Measurements from ENCODE around the gene TAGLN2. TPM values are rescaled to one million over a fixed set of nuclear protein-coding genes. Genes with fewer than 3 reads are reported as not detected.

Gene TAGLN2
- polyA plus RNA-seq (2013), result 1,272 TPM

DNA sequence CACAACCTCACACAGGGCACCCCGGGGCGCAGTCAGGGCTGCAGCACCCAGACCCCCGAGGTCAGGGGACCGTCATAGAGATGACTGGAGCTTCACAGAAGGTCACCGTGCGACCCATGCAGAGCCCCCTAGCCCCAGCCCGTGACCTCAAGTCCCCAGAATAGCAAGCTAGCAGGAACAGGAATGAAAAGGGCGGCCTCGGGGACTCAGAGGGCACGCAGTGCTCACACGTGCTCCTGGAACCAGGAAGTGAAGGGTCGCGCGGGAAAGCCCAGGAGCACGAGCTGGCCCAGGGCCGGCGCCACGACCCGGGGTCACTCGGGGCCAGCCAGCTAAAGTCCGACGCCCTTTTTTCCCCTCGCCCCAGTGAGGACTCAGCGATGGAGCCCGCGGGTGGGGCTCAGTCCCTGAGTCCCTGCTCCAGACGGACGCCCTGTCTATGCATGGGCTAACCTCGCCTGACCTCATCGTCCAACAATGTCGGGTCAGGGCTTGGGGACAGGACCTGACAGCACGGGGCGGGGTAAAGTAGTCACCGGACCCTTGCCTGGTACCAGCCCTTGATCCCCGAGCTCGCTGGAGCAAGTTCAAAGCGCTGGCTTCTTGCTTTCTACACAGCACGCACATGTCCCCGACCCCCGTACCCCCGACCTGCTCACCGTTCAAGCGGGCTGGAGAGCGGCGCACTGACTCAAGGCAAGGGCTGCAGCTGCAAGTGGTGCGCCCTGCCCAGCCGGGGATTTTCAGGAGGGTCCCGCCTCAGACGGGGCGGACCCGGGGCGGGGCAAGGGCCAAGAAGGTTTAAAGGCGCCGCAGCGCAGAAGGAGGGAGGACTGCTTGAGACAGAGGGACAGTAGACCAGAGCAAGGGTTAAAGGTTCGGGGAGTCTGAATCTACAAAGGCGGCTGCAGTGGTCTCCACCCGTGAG is at the start of gene TAGLN2:
TSS of gene TAGLN2 (minus strand) at position 717 of the 928 bp plus-strand sequence. CDS start 4,998 bp downstream, outside the sequence.
- WGBS (ENCODE audit: insufficient coverage), result under 1% methylated on average over 53 of the region's 58 CpGs
- peaks cover 2 to 12% (median 9%) of the 10 kb centered on the region in 4 experiments for H3K36me3 ChIP-seq (ENCODE audit: control insufficient read depth in 4 of 4, insufficient read depth in 4 of 4, low read length in 3 of 4)
- H3K27me3 ChIP-seq (replicated peaks in 2 of 5; ENCODE audit: control insufficient read depth in 4 of 5, insufficient read depth in 5 of 5, low read length in 4 of 5), result no peaks in the 10 kb centered on the region
- H3K4me1 ChIP-seq (ENCODE audit: control extremely low read depth in 1 of 4, control insufficient read depth in 4 of 4, insufficient read depth in 4 of 4, low read length in 3 of 4), result peaks cover 7 to 54% (median 50%) of the 10 kb centered on the region in 4 experiments
- H3K27ac ChIP-seq (ENCODE audit: insufficient read depth in 1 of 2, low read depth in 1 of 2, low read length in 2 of 2, poor library complexity in 1 of 2, severe bottlenecking in 2 of 2), result peak within 1 kb of the TSS; percentile 100
- peak; percentile 85 to 93 (median 91) for DNase-seq
- ChIA-PET CTCF (interaction anchor here (0.9 to 13.6 kb wide), 8 partner anchors 9 to 122 kb away, joined by 3 to 250 read pairs (median 4); partner anchors contain the start of genes FCRL6 and IGSF9), POLR2A (interaction anchor here (0.7 to 5.2 kb wide), 9 partner anchors 11 to 98 kb away, joined by 3 to 54 read pairs (median 8); partner anchors contain the start of gene CFAP45)
- peak within 1 kb of the TSS; percentile 85 to 100 (median 94) for H3K4me3 ChIP-seq (ENCODE audit: control insufficient read depth in 1 of 7, extremely low read depth in 1 of 7, insufficient read depth in 4 of 7, low read depth in 2 of 7, low read length in 6 of 7)
- H3K9me3 ChIP-seq (ENCODE audit: control extremely low read depth in 1 of 5, control insufficient read depth in 4 of 5, insufficient read depth in 2 of 5, low read depth in 1 of 5, low read length in 4 of 5), result no peaks in the 10 kb centered on the region

GRCh38 chr1:159974350-159974965 is 49.2 kb upstream of the TAGLN2 start:
- Histone ChIP-seq H3K36me3 (ENCODE audit: control insufficient read depth in 4 of 4, insufficient read depth in 4 of 4, low read length in 3 of 4) (no peaks in the 10 kb centered on the region), H3K4me1 (ENCODE audit: control extremely low read depth in 1 of 4, control insufficient read depth in 4 of 4, insufficient read depth in 4 of 4, low read length in 3 of 4) (no peaks in the 10 kb centered on the region), H3K27ac (ENCODE audit: insufficient read depth in 1 of 2, low read depth in 1 of 2, low read length in 2 of 2, poor library complexity in 1 of 2, severe bottlenecking in 2 of 2) (no peak overlapping the region), H3K27me3 (replicated peaks in 2 of 5; ENCODE audit: control insufficient read depth in 4 of 5, insufficient read depth in 5 of 5, low read length in 4 of 5) (peaks cover 0 to 19% (median 3%) of the 10 kb centered on the region in 5 experiments), H3K9me3 (ENCODE audit: control extremely low read depth in 1 of 5, control insufficient read depth in 4 of 5, insufficient read depth in 2 of 5, low read depth in 1 of 5, low read length in 4 of 5) (no peaks in the 10 kb centered on the region), H3K4me3 (ENCODE audit: control insufficient read depth in 1 of 7, extremely low read depth in 1 of 7, insufficient read depth in 4 of 7, low read depth in 2 of 7, low read length in 6 of 7) (no peak overlapping the region)
- WGBS (ENCODE audit: insufficient coverage), result 98% methylated on average over 5 of the region's 7 CpGs
- no peak for DNase-seq
- ChIA-PET POLR2A (no interaction called here), CTCF (interaction anchor here (3.2 kb wide), 1 partner anchor 29 kb away, joined by 9 read pairs; the partner anchor contains the start of gene IGSF9)

- Histone ChIP-seq H3K27me3 (replicated peaks in 2 of 5; ENCODE audit: control insufficient read depth in 4 of 5, insufficient read depth in 5 of 5, low read length in 4 of 5) (peaks cover 0 to 19% (median 3%) of the 10 kb centered on the region in 5 experiments), H3K4me1 (ENCODE audit: control extremely low read depth in 1 of 4, control insufficient read depth in 4 of 4, insufficient read depth in 4 of 4, low read length in 3 of 4) (no peaks in the 10 kb centered on the region), H3K36me3 (ENCODE audit: control insufficient read depth in 4 of 4, insufficient read depth in 4 of 4, low read length in 3 of 4) (no peaks in the 10 kb centered on the region), H3K4me3 (ENCODE audit: control insufficient read depth in 1 of 7, extremely low read depth in 1 of 7, insufficient read depth in 4 of 7, low read depth in 2 of 7, low read length in 6 of 7) (no peak overlapping the region), H3K9me3 (ENCODE audit: control extremely low read depth in 1 of 5, control insufficient read depth in 4 of 5, insufficient read depth in 2 of 5, low read depth in 1 of 5, low read length in 4 of 5) (no peaks in the 10 kb centered on the region), H3K27ac (ENCODE audit: insufficient read depth in 1 of 2, low read depth in 1 of 2, low read length in 2 of 2, poor library complexity in 1 of 2, severe bottlenecking in 2 of 2) (no peak overlapping the region)
- POLR2A ChIA-PET, result no interaction called here
- no peak for DNase-seq
- CTCF ChIA-PET, result interaction anchor here (1.0 to 3.2 kb wide), 2 partner anchors 28 to 33 kb away, joined by 3 to 9 read pairs; partner anchors contain the start of gene IGSF9
- 97% methylated on average over 4 of the region's 6 CpGs for WGBS (ENCODE audit: insufficient coverage)
Measured at GRCh38 chr1:159973350-159973940, 48.1 kb upstream of the TAGLN2 start.

GRCh38 chr1:159972443-159973205 is 47.3 kb upstream of the TAGLN2 start:
- 97% methylated on average over 6 of the region's 8 CpGs for WGBS (ENCODE audit: insufficient coverage)
- Histone ChIP-seq H3K36me3 (ENCODE audit: control insufficient read depth in 4 of 4, insufficient read depth in 4 of 4, low read length in 3 of 4) (no peaks in the 10 kb centered on the region), H3K4me1 (ENCODE audit: control extremely low read depth in 1 of 4, control insufficient read depth in 4 of 4, insufficient read depth in 4 of 4, low read length in 3 of 4) (no peaks in the 10 kb centered on the region), H3K9me3 (ENCODE audit: control extremely low read depth in 1 of 5, control insufficient read depth in 4 of 5, insufficient read depth in 2 of 5, low read depth in 1 of 5, low read length in 4 of 5) (no peaks in the 10 kb centered on the region), H3K27ac (ENCODE audit: insufficient read depth in 1 of 2, low read depth in 1 of 2, low read length in 2 of 2, poor library complexity in 1 of 2, severe bottlenecking in 2 of 2) (no peak overlapping the region), H3K27me3 (replicated peaks in 2 of 5; ENCODE audit: control insufficient read depth in 4 of 5, insufficient read depth in 5 of 5, low read length in 4 of 5) (peaks cover 0 to 17% (median 3%) of the 10 kb centered on the region in 5 experiments), H3K4me3 (ENCODE audit: control insufficient read depth in 1 of 7, extremely low read depth in 1 of 7, insufficient read depth in 4 of 7, low read depth in 2 of 7, low read length in 6 of 7) (no peak overlapping the region)
- no peak for DNase-seq
- ChIA-PET CTCF (interaction anchor here (0.9 to 3.2 kb wide), 6 partner anchors 27 to 759 kb away, joined by 3 to 9 read pairs (median 3); partner anchors contain the start of gene IGSF9), POLR2A (no interaction called here)

GRCh38 chr1:159970932-159971342 is 45.6 kb upstream of the TAGLN2 start:
- ChIA-PET CTCF (interaction anchor here (1.0 to 1.5 kb wide), 2 partner anchors 25 to 36 kb away, joined by 3 to 4 read pairs; no protein-coding TSS in a partner anchor), POLR2A (no interaction called here)
- Histone ChIP-seq H3K36me3 (ENCODE audit: control insufficient read depth in 4 of 4, insufficient read depth in 4 of 4, low read length in 3 of 4) (no peaks in the 10 kb centered on the region), H3K27me3 (replicated peaks in 2 of 5; ENCODE audit: control insufficient read depth in 4 of 5, insufficient read depth in 5 of 5, low read length in 4 of 5) (peaks cover 0 to 11% (median 3%) of the 10 kb centered on the region in 5 experiments), H3K27ac (ENCODE audit: insufficient read depth in 1 of 2, low read depth in 1 of 2, low read length in 2 of 2, poor library complexity in 1 of 2, severe bottlenecking in 2 of 2) (no peak overlapping the region), H3K4me1 (ENCODE audit: control extremely low read depth in 1 of 4, control insufficient read depth in 4 of 4, insufficient read depth in 4 of 4, low read length in 3 of 4) (no peaks in the 10 kb centered on the region), H3K4me3 (ENCODE audit: control insufficient read depth in 1 of 7, extremely low read depth in 1 of 7, insufficient read depth in 4 of 7, low read depth in 2 of 7, low read length in 6 of 7) (no peak overlapping the region), H3K9me3 (ENCODE audit: control extremely low read depth in 1 of 5, control insufficient read depth in 4 of 5, insufficient read depth in 2 of 5, low read depth in 1 of 5, low read length in 4 of 5) (no peaks in the 10 kb centered on the region)
- WGBS (ENCODE audit: insufficient coverage), result 97% methylated on average over 6 of the region's 9 CpGs
- no peak for DNase-seq

GRCh38 chr1:159968901-159969300 is 43.6 kb upstream of the TAGLN2 start:
- H3K27me3 ChIP-seq (replicated peaks in 2 of 5; ENCODE audit: control insufficient read depth in 4 of 5, insufficient read depth in 5 of 5, low read length in 4 of 5), result peaks cover 0 to 7% (median 0%) of the 10 kb centered on the region in 5 experiments
- CTCF ChIA-PET, result interaction anchor here (0.8 to 1.4 kb wide), 3 partner anchors 10 to 38 kb away, joined by 3 to 5 read pairs (median 3); no protein-coding TSS in a partner anchor
- no peaks in the 10 kb centered on the region for H3K4me1 ChIP-seq (ENCODE audit: control extremely low read depth in 1 of 4, control insufficient read depth in 4 of 4, insufficient read depth in 4 of 4, low read length in 3 of 4)
- H3K9me3 ChIP-seq (ENCODE audit: control extremely low read depth in 1 of 5, control insufficient read depth in 4 of 5, insufficient read depth in 2 of 5, low read depth in 1 of 5, low read length in 4 of 5), result peaks cover 0 to under 1% (median 0%) of the 10 kb centered on the region in 5 experiments
- POLR2A ChIA-PET, result no interaction called here
- no peak overlapping the region for H3K4me3 ChIP-seq (ENCODE audit: control insufficient read depth in 1 of 7, extremely low read depth in 1 of 7, insufficient read depth in 4 of 7, low read depth in 2 of 7, low read length in 6 of 7)
- no peaks in the 10 kb centered on the region for H3K36me3 ChIP-seq (ENCODE audit: control insufficient read depth in 4 of 4, insufficient read depth in 4 of 4, low read length in 3 of 4)
- no peak overlapping the region for H3K27ac ChIP-seq (ENCODE audit: insufficient read depth in 1 of 2, low read depth in 1 of 2, low read length in 2 of 2, poor library complexity in 1 of 2, severe bottlenecking in 2 of 2)
- 100% methylated on average over 3 of the region's 3 CpGs for WGBS (ENCODE audit: insufficient coverage)
- no peak for DNase-seq
